Head of caudate nucleus (tissue), 42 donors: Measurements from ENCODE around the gene RRAGD.

ENCODE experiments used
- DNase-seq, 42 donors: peaks; one replicate each; pipeline versions ENCODE4 v3.0.0 to v3.0.0-alpha.2; 2020 to 2021; ENCODE audit warnings: mixed read lengths in 7 of 42
- intact Hi-C: fragments of 100-400 bp; cut with DNase I; formaldehyde crosslinking; loops from one replicate; pipeline ENCODE4 v1.15.0; 2022

Gene RRAGD

DNA sequence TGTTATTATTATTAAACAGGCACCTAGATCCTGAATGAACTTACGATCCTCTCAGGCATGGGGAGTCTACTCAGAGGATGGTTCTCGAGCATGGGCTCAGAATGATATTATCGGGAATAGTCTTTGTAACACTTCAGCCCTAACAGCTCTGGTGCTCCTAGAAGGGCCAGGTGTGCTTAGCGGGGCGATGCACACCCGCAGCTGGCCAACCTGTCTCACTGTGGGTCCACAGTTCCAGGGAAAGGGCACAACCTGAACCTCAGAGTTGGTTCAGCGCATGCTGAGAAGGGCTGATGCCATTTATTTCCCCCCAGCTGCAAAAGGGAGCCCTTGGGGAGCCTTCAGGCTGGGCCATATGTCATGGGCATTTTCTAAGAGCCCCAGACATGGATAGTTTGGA lies 26.2 kb downstream of the RRAGD start:
- intact Hi-C loops, result no loop called here
- DNase-seq, result no peak

DNA sequence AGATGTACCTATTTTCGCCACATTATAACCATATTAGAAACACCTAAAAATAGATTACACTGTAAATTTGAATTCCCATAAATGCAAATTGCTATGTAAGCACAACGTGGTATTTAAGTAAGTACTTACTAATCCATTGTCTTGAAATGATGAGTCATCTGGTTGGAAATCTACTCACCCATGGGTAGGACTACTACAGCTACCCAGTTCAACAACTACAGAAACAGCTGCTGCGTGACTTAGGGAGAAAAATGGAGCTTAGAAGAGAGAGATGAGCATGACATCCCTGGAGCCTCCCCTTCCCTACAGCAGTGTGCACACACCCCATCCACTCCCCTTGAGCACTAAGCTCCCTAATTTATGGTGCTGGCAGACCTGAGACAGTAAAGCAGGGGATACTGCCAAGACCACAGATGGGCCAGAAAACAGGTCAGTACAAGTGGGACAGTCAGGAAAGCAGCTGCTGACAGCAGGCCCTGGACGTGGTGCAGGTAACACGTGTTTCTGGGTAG lies 26.9 kb downstream of the RRAGD start:
- DNase-seq, result peak in 8 of 42 donors; percentile 11 to 59 (median 20)
- intact Hi-C loops, result no loop called here

DNA sequence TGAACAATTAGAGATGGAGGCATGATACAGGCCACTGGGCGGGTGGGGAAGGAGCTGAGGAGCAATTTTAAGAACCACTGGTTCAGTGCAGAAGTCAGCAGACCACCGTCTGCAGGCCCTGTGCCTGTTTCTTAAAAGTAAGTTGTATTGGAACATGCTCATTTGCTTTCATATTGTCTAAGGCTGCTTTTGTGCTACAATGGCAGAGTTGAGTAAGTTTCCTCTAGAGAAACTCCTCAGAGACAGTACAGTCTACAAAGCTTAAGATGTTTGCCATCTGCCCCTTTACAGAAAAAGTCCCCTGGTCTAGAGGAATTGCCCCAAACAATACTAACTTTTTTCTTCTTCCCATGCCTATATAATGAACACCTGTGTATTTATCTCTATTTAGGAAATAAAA lies 31.0 kb downstream of the RRAGD start:
- intact Hi-C loops, result no loop called here
- no peak for DNase-seq

GRCh38 chr6:89379281-89379680 lies 32.8 kb downstream of the RRAGD start:
- intact Hi-C loops, result no loop called here
- DNase-seq, result no peak

GRCh38 chr6:89378628-89379027 lies 33.4 kb downstream of the RRAGD start:
- intact Hi-C loops, result no loop called here

GRCh38 chr6:89375427-89376267 lies 36.4 kb downstream of the RRAGD start:
- intact Hi-C loops, result no loop called here
- peak in 4 of 42 donors; percentile 21 to 42 (median 32) for DNase-seq

More at GRCh38 chr6:89378628-89379027, 33.4 kb downstream of the RRAGD start:
- DNase-seq, result no peak

GRCh38 chr6:89372506-89372901 lies 39.6 kb downstream of the RRAGD start:
- DNase-seq, result no peak
- intact Hi-C loops, result no loop called here

GRCh38 chr6:89371849-89372505 lies 40.1 kb downstream of the RRAGD start:
- peak; percentile 70 to 95 (median 88) for DNase-seq
- intact Hi-C loops, result no loop called here

DNA sequence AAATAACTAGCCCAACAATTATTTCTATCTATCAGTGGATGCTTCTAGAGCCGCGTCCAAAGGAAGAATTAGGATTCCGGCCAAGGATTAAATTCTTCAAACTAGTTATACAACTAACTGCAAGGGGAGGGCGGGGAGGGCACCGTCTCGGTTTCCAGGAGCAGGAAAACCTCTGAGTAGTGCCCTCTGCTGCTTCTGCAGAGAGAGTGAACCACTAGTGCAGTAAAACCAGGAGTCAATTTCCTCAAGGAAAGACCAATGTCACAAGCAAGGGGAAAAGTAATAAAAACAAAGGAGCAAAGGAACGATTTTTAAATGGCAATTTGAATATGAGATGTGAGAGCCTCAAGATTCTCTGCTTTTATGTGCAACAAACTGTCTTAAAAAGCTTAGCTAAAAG lies 43.1 kb downstream of the RRAGD start:
- intact Hi-C loops, result no loop called here

DNA sequence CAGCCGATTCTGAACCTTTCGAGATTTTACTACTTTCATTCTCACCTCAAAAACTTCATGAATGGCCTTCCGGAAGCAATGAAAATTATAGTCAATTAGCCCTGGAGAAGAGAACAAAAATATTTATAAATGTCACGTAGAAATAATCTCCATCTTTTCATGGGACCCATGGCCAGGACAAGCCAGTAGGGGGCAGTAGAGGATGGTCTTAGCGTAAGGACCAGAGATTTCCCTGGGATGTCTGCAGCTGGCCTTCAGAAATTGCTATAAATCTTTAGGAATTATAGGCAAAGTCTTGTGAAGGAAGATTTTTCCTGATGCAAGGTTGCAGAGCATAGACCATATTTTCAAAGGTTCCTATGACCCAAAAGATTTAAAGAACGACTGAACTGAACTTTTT lies 44.0 kb downstream of the RRAGD start:
- peak; percentile 19 to 92 (median 74) for DNase-seq
- intact Hi-C loops, result no loop called here

More for the DNA sequence above, 43.1 kb downstream of the RRAGD start:
- DNase-seq, result peak in 35 of 42 donors; percentile 19 to 82 (median 50)

GRCh38 chr6:89364586-89364985 lies 47.5 kb downstream of the RRAGD start:
- DNase-seq, result no peak
- intact Hi-C loops, result no loop called here

- intact Hi-C loops, result no loop called here
- DNase-seq, result no peak
These were observed 50.9 kb downstream of the RRAGD start for GRCh38 chr6:89361171-89361570.

GRCh38 chr6:89360415-89360999 lies 51.6 kb downstream of the RRAGD start:
- DNase-seq, result no peak
- intact Hi-C loops, result no loop called here

DNA sequence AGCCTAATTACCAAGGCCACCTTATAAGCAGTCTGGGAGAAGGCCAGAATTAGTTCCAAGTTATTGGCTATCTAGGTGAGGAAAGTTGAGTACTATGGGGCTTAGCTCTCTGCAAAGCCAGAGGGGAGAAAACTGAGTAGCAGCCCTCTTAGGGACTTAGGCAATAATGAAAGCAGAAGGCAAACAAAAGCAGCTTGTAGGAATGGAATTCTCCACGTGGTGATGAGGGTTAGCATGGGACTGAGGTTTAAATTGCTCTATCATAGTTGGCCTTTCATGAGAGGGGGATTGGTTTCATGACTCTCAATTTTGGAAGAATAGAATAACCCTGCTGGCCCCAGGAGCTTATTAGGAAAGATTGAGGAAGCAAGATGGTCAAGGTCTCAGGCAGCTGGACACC lies 52.5 kb downstream of the RRAGD start:
- intact Hi-C loops, result no loop called here
- DNase-seq, result no peak

- no peak for DNase-seq
- intact Hi-C loops, result no loop called here
These were observed 54.7 kb downstream of the RRAGD start for GRCh38 chr6:89357390-89357789.

DNA sequence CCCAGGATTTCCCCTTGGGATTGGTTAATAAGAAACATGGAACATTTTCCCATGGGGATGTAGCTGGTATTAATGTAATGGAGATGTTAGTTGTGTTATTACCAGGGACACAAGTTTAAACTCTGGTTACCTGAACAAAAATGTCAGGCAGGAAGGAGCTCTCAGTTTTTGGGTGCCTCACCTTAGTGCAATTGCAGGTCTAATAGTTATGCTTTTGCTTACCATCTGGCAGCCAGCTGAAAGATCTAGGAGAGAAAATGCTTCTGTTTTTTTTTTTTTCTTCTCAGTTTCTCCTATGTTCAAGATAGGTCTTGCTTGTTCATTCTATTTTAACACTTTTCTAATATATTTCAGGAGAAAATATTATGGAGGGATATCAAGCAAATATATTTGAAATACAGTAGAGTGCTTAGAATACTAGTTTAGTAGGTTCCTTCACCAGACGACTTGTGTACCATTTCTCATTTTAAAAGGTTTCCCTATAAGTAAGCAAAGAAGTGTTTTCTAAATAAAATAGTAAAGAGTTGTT lies 55.4 kb downstream of the RRAGD start:
- intact Hi-C loops, result no loop called here
- no peak for DNase-seq

DNA sequence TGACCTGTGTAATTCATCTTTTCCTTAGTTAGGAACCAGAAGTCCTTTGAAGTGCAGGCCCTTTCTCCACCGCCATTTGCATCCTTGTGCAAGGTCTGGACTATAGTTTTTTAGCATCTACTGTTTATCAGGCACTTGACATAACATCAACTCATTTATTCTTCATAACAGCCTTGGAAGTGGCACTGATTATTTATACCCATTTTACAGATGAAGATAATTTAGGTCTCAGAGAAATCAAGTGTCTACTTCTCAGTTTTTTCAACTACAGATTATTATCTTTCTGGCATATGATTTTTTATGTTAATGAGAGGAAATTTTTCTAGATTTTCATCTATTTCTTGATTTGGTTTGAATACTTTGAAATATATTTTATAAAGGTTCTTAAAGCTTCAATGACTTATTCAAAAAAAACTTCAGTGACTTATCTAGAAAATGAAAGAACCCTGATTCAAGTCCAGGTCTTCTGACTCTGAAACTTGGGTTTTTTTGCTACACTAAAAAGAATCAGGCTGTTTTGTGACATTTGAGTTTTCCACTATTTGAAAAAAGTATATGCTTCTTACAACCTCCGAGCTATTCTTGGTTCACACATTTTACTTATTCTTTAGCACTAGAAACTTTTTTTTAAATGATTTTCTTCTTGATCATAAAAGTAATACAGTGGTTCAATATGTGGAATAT lies 56.4 kb downstream of the RRAGD start:
- DNase-seq, result no peak
- intact Hi-C loops, result no loop called here

GRCh38 chr6:89353702-89354392 lies 58.2 kb downstream of the RRAGD start:
- intact Hi-C loops, result no loop called here
- DNase-seq, result no peak

GRCh38 chr6:89353118-89353556 lies 58.9 kb downstream of the RRAGD start:
- intact Hi-C loops, result no loop called here
- DNase-seq, result peak in 2 of 42 donors; percentile 2 to 9
